HG03378 (cell line): Measurements from ENCODE around the gene UBE2O.
"Not testable (repeated sequence)": the region's sequence is repeated elsewhere in the genome, so short reads cannot be mapped to it uniquely, and the experiment has no call there.

Source experiments
- ATAC-seq: cut with Tn5 transposase; IDR thresholded peaks from one replicate; pipeline ENCODE4 v1.9.1; 2021; ENCODE audit warnings: mild to moderate bottlenecking, moderate library complexity; ENCODE audit not compliant: unreplicated experiment

Gene UBE2O

DNA sequence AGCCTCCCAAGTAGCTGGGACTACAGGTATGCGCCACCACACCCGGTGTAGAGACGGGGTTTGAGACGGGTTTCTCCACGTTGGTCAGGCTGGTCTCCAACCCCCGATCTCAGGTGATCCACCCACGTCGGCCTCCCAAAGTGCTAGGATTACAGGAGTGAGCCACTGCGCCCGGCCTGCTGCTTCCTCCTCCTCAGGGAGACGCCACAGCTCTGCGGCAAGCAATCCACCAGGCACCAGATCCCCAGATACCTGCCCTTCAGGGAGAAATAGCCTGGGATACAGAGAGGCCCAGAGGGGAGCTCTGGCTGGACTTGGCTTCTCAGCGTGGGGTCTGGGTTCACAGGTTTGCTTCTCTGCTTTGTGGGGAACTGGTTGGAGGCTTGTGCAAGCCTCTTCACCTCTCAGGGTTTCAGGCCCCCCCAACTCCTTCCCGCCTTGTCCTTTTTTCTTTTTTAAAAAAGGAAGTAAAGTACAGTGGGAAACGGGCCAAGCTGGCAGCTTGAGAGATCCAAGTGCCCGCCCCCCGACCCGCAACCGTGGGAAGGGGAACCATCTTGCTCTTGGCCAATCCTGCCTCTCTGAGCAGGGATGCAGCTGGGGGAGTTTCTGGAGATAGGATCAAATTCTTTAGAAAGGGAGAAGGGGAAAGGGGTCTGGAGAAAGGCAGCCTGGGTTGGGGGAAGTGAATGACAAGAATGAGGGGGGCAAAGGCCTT is 71.2 kb downstream of the UBE2O start:
- ATAC-seq: no peak

DNA sequence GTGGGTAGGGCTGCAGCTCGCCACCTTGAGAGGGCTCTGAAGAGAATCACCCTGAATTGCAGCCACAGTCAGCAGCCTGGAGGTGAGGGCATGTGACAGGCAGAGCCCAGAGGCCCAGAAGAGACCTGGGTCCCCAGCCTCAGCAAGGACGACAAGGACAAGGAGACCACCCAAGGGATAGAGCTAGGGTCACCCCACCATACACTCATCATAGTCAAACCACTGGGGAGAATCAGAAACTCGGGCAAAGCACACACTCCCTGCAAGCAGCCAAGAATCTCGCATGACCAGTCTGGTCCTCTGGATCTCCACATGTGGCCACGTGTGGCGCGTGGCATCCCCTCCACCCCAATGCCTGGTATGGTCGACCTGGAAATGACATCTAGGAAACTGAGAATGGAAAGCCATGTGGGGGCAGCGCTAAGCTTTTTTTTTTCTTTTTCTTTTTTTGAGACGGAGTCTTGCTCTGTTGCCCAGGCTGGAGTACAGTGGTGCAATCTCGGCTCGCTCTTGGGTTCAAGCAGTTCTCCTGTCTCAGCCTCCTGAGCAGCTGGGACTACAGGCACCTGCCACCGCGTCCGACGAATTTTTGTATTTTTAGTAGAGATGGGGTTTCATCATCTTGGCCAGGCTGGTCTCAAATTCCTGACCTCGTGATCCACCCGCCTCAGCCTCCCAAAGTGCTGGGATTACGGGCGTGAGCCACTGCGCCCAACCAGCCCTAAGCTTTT is 73.1 kb downstream of the UBE2O start:
- no peak for ATAC-seq

DNA sequence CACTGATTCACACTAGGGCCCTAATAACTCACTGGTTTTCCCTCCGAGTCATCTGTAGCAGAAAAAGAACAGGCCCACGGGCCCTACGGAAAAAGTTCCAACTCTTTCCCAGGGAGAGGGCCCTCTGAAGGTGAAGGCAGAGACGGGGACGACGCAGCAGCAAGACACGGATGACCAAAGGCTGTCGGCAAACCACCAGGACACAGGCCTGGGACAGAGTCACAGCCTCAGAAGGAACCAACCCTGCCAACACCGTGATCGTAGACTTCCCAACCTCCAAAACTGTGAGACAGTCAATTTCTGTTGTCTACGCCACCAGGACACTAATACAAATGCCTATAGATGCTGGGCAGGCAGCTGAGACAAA is 73.7 kb downstream of the UBE2O start:
- no peak for ATAC-seq

- ATAC-seq: no peak
Observed at GRCh38 chr17:76378548-76379274, 74.2 kb downstream of the UBE2O start.

DNA sequence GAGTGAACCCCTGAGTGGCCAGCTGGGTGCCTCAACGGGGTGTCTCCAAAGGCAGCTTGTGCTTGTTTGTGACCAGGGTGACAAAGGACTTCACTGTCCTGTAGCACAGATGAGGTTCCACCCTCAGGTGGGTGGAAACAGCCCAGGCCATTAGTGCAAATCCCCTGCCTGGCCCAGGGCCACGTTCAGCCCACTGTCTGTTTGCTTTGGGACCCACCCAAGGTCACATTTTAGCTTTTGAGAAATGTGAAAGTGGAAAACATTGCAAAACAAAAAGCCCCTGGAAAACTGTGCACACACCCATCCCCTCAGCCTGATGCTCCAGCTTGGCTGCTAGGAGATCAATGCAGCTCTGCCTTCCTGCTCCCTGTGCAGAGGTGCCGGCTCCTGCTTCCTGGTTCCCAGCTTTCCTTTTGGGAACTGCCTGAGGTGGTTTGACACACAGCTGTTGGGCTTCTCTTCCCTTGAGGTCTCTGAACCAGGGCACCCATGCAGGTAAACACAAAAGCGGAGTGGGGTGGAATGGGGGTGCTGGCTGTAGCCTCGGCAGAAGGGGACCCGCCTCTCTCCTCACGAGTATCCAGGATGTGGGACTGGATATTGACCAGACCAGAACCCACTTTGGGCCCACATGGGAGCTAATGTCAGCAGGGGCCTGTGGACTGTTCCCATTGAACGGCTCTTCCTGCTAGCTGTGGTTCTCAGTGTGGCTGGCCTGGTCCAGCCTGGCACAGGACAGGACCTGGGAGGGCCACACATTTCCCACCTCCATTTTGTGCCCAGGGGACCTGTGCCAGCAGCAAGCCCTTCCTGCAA is 76.4 kb downstream of the UBE2O start:
- no peak for ATAC-seq

DNA sequence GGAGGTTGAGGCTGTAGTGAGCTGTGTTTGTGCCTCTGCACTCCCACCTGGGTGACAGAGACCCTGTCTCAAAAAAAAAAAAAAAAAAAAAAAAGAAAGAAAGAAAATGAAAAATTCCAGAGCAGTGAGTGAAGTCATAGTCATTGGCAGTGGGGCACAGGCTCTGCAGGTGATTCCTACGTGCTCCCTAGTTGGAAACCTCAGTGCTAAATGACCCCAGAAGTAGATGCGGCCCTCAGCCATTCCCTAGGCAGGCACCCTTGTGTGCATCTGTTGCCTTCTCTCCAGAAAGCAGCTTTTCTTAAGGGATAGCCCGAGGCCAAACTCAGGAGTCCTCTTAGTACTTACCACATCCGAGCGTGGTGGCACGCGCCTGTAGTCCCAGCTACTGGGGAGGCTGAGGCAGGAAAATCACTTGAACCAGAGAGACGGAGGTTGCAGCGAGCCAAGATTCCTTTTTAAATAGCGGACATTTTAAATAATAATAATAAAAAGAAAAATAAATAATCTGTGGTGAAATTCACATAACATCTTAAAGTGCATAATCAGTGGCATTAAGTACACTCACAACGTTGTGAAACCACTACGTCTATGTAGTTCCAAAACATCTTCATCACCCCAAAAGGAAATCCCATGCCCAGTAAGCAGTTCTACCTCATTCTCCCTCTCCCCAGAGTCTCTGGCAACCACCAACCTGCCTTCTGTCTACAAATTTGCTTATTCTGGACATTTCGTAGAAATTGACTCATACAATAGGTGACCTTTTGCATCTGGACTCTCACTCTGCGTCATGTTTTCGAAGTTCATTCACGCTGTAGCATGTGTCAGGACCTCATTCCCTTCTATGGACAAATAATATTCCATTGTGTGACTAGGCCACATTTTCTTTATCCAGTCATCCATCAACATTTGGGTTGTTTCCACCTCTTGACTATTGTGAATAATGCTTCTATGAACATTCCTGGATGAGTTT is 81.0 kb downstream of the UBE2O start:
- no peak for ATAC-seq

DNA sequence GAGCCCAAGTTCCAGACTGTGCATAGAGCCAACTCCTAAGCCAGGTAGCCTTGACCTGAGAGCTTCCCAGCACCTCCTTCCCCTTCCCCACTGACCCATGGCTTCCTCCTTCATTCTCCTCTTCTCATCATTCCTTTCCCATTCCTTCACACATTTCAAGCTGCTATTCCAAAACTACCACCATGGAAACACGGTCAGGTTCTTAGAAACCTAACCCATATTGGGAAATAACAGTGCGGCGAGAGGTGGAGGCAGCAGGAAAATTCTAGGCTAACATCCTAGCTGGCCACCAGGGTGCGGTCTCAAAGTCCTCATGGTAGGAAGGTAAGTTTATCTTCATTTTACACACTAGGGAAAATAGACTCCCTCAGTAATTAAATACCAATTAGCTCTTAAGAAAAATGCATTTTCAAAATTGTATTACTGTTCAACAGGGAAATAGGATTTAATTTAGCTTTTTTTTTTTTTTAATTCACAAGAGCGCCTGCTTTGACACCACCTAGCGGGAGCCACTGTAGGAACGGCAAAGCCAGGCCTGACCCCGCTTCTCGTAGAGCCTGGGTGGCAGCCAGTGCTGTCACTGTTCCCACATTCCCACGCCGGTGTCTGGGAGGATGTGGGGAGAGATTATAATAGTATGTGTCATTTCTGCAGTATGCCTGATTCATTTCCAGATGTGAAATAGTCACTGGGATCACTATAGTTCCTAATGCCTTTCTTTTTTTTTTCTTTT is 82.5 kb downstream of the UBE2O start:
- ATAC-seq: no peak

DNA sequence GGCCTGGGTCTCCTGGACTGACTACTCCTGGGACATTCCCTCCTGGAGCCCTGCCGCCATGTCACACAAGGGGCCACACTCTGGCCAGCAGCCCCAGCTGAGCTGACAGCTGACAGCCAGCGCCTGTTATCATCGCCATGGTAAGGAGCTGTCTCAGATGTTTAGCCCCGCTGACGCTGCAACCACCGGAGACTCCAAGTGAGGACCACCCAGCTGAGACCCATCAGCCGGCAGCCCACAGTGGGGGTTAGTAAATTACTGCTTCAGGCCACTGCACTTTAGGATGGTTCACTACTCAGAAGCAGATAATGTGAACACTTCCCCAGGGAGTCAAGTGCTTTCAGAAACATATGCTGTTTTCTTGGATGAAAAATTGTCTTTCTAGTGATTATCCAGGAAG is 83.1 kb downstream of the UBE2O start:
- no peak for ATAC-seq

GRCh38 chr17:76369379-76369778 is 83.6 kb downstream of the UBE2O start:
- no peak for ATAC-seq

DNA sequence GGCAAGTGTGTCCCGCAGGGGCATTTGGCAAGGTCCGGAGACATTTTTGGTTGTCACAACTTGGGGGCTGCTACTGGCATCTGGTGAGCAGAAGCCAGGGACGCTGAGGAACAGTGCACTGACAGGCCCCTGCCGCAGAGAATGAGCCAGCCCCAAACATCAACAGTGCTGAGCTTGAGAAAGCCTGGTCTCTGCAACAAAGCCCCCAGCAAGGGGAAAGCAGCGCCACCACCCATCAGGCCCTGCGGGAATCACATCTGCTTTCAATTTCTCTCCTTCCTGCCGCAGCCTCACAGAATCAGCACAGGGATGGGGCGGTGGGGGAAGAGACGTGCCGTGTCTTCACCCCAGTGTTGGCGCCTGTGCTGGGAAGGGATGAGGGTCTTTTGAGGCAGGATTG is 84.4 kb downstream of the UBE2O start:
- ATAC-seq: no peak

GRCh38 chr17:76367642-76368041 is 85.3 kb downstream of the UBE2O start:
- no peak for ATAC-seq

DNA sequence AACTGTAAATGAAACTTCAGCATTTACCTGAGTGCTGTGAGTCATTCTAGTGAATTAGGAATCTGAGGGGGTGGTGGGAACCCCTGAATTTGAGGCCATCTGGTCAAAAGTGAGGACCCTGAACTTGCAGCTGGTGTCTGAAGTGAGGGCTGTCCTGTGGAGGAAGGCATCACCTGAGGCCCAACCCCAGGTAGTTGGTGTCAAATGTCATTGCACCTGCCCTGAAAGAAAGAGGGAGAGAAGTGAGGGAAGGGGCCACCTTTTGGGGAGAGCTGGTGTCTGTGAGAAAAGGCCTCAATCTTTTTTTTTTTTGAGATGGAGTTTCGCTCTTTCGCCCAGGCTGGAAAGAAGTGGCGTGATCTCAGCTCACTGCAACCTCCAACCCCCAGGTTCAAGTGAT is 86.7 kb downstream of the UBE2O start:
- no peak for ATAC-seq

- ATAC-seq: no peak
Observed at GRCh38 chr17:76365256-76365903, 87.6 kb downstream of the UBE2O start.

DNA sequence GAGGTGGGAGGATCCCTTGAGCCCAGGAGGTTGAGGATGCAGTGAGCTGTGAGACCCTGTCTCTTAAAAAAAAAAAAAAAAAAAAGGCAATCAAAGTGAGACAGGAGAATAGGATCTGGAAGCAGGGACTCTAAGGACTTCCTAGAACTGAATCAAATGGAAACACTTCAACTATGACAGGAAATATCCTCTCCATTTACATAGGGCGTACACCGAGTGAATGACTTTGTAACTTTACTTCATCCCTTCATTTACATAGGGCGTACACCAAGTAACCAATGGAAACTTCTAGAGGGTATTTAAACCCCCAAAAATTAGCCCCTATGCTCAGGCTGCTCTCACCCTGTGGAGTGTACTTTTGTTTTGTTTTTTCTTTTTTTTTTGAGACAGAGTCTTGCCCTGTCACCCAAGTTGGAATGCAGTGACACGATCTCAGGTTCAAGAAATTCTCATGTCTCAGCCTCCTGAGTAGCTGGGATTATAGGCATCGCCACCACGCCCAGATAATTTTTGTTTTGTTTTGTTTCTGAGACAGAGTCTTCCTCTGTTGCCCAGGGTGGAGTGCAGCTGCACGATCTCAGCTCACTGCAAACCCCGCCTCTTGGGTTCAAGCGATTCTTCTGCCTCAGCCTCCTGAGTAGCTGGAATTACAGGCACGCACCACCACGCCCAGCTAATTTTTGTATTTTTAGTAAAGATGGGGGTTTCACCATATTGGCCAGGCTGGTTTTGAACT is 89.7 kb downstream of the UBE2O start:
- no peak for ATAC-seq

DNA sequence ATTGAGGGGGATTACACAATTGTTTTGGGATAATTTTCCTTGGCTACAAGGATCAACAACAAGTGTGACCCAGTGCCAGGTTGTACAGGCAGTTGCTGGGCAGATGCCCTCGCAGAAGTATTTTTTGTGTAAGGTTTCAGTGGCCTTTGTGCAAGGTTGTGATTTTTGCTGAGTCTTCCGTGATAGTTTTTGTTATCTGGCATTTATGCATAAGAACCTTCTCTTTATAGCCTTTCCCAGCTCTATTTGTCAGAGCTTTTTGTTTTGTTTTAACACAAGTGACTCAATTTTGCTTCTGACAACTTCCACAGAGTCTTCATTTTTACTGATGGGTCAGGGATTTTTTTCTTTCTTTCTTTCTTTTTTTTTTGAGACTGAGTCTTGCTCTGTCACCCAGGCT is 92.5 kb downstream of the UBE2O start:
- no peak for ATAC-seq

DNA sequence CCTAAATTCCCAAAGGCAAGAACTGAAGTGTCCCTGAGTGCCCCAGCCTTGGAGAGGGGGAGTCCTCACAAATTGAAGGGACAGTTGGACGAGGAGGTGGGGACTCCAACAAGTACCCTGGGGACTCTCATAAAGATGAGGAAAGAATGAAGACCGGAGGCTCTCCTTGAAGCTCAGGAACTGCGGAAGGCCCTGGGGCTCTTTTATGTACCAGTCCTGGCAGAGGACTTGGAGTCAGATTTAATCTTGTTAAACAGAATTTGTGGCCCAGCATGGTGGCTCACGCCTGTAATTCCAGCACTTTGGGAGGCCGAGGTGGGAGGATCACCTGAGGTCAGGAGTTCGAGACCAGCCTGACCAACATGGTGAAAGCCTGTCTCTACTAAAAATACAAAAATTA is 93.2 kb downstream of the UBE2O start:
- not testable (repeated sequence) for ATAC-seq

- ATAC-seq: no peak
Observed at GRCh38 chr17:76359375-76359774, 93.6 kb downstream of the UBE2O start.

DNA sequence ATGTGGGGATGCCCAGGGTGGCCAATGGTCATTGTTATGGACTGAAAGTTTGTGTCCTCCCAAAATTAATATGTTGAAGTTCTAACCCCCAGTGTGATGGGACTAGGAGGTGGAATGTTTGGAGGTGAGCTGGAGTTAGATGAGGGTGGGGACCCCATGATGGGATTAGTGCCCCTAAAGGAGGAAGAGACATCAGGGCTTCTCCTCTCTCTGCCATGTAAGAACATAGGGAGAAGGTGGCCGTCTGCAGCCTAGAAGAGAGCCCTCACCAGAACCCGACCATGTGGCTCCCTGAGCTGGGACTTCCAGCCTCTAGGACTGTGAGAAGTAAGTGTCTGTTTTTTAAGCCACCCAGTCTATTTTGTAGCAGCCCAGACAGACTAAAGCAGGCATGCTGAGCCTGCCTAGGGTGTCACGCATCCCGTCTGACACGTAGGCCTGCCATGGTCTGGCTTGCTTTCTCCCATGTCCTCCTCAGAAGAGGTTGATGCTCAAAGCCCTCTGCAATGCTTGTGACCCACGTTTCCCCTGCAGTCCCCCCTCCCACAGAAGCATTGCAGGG is 95.3 kb downstream of the UBE2O start:
- ATAC-seq: no peak
